Measurements from ENCODE around the gene RNF182.

GRCh38 chr6:14009431-14009830, 84.7 kb downstream of the RNF182 start:
- TF ChIP-seq, protein P1, sequence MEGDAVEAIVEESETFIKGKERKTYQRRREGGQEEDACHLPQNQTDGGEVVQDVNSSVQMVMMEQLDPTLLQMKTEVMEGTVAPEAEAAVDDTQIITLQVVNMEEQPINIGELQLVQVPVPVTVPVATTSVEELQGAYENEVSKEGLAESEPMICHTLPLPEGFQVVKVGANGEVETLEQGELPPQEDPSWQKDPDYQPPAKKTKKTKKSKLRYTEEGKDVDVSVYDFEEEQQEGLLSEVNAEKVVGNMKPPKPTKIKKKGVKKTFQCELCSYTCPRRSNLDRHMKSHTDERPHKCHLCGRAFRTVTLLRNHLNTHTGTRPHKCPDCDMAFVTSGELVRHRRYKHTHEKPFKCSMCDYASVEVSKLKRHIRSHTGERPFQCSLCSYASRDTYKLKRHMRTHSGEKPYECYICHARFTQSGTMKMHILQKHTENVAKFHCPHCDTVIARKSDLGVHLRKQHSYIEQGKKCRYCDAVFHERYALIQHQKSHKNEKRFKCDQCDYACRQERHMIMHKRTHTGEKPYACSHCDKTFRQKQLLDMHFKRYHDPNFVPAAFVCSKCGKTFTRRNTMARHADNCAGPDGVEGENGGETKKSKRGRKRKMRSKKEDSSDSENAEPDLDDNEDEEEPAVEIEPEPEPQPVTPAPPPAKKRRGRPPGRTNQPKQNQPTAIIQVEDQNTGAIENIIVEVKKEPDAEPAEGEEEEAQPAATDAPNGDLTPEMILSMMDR (IDR thresholded peaks at IDR 0.05 in 2 of 3, conservative IDR thresholded peaks at IDR 0.05 in 1 of 3; ENCODE audit: control insufficient read depth in 2 of 3, extremely low read depth in 1 of 3, insufficient read depth in 1 of 3, low read depth in 3 of 3, low read length in 3 of 3) = no peak
- TF ChIP-seq CHD1 (IDR thresholded peaks at IDR 0.05; ENCODE audit: low read depth, low read length) (no peak), ZSCAN29 (IDR thresholded peaks at IDR 0.05) (no peak), MYC (IDR thresholded peaks at IDR 0.05; ENCODE audit: insufficient read depth, insufficient read length, insufficient replicate concordance, low read length, severe bottlenecking) (no peak), ESRRA (IDR thresholded peaks at IDR 0.05; ENCODE audit: low read length) (no peak)
